T-cell (primary cell): ENCODE results near the gene CEP170. TPM values are rescaled to one million over a fixed set of nuclear protein-coding genes. Genes with fewer than 3 reads are reported as not detected.

Experiments used
- total RNA-seq, 35 experiments: library from RNA in 6 of 35; stranded (reverse) in 6 of 35; fragments of 120-200 nt in 1 of 35; gene quantifications; one replicate each; pipeline versions ENCODE4 v1.2.1 to v1.2.4 and lab custom pipeline; 2013 to 2026

CEP170 gene
- total RNA-seq, 5 donors from 2014 or later (not counting 1 experiment from before 2014, with no cell fraction given): 32.7 to 50.4 (median 37.0) TPM

Other genes with a start within 250 kb of the CEP170 start
- gene SDCCAG8, start 760 bp upstream of the CEP170 start, total RNA-seq: 10 to 100 TPM; 23.5 to 37.5 (median 31.2) TPM